HepG2 (cell line): ENCODE results near the gene ASTE1. TPM values are rescaled to one million over a fixed set of nuclear protein-coding genes. Genes with fewer than 3 reads are reported as not detected.

Experiments used
- ARHGAP35 ChIP-seq: sonication (generic); formaldehyde crosslinking; IDR thresholded peaks from 2 replicates; pipeline ENCODE4 v1.9.0; 2022; ENCODE audit warnings: mild to moderate bottlenecking, inconsistent platforms, moderate library complexity, missing genetic modification reagents, borderline replicate concordance
- HDAC1 ChIP-seq: sonication (generic); formaldehyde crosslinking; IDR thresholded peaks from 2 replicates; pipeline ENCODE4 v1.5.1; 2020; ENCODE audit warnings: mild to moderate bottlenecking, missing genetic modification reagents
- KMT2A ChIP-seq: sonication (generic); formaldehyde crosslinking; IDR thresholded peaks from 2 replicates; pipeline ENCODE4 v1.4.0; 2020; ENCODE audit warnings: missing genetic modification reagents
- MXD4 ChIP-seq: IDR thresholded peaks from 2 replicates; pipeline ENCODE4 v1.6.1; 2016; ENCODE audit warnings: mild to moderate bottlenecking, missing biosample characterization, missing genetic modification reagents
- PPARG ChIP-seq: conservative IDR thresholded peaks from 2 replicates; pipeline ENCODE4 v1.6.1; 2016; ENCODE audit warnings: missing biosample characterization, missing genetic modification reagents
- SRY ChIP-seq: sonication (generic); formaldehyde crosslinking; IDR thresholded peaks from 2 replicates; pipeline ENCODE4 v1.8.0; 2022; ENCODE audit warnings: mild to moderate bottlenecking, missing genetic modification reagents
- TCF7L2 ChIP-seq: IDR thresholded peaks from 2 replicates; pipeline ENCODE4 v1.6.1; 2011; ENCODE audit warnings: mild to moderate bottlenecking, low read depth, low read length, moderate library complexity
- TEAD3 ChIP-seq: optimal IDR thresholded peaks from 2 replicates; pipeline ENCODE3; 2016; ENCODE audit warnings: borderline replicate concordance
- XBP1 ChIP-seq: sonication (generic); formaldehyde crosslinking; IDR thresholded peaks from 2 replicates; pipeline ENCODE4 v1.5.0; 2020; ENCODE audit warnings: missing genetic modification reagents
- ZNF354B ChIP-seq: sonication (generic); formaldehyde crosslinking; IDR thresholded peaks from 2 replicates; pipeline ENCODE4 v1.8.0; 2022; ENCODE audit warnings: mild to moderate bottlenecking, missing genetic modification reagents
- ZNF879 ChIP-seq: sonication (generic); formaldehyde crosslinking; IDR thresholded peaks from 2 replicates; pipeline ENCODE4 v1.8.1; 2023; ENCODE audit warnings: missing genetic modification reagents
- ZSCAN29 ChIP-seq: sonication (generic); formaldehyde crosslinking; conservative IDR thresholded peaks from 2 replicates; pipeline ENCODE4 v1.4.0; 2020; ENCODE audit warnings: mild to moderate bottlenecking, missing genetic modification reagents
- polyA plus RNA-seq, 8 experiments: library from polyadenylated mRNA; depleted of rRNA in 3 of 8; stranded (reverse) in 7 of 8; unstranded in 1 of 8; fragments of >200 nt; fragmentation: Illumina TruSeq in 4 of 8; extraction: Trizol in 4 of 8; gene quantifications; 2 replicates each; pipeline versions ENCODE4 v1.2.1 to v1.2.3, GENCODE V29; 2011 to 2016; ENCODE audit warnings: low read depth in 4 of 8, missing spikeins in 1 of 8, mixed read lengths in 1 of 8; ENCODE audit not compliant: insufficient read depth in 1 of 8
- total RNA-seq, 5 experiments: library from RNA; depleted of rRNA; stranded (reverse); fragments of >200 nt; fragmentation: Illumina TruSeq; extraction: Trizol; gene quantifications; 2 replicates each; pipeline ENCODE4 v1.2.3, GENCODE V29; 2016; ENCODE audit warnings: low read depth in 1 of 5
- TF ChIP-seq, protein P1 (sequence below): sonication (generic); formaldehyde crosslinking; IDR thresholded peaks from 2 replicates; pipeline ENCODE4 v1.4.0; 2020; ENCODE audit warnings: missing genetic modification reagents
- TF ChIP-seq, protein P2 (sequence below): sonication (generic); formaldehyde crosslinking; IDR thresholded peaks from 2 replicates; pipeline ENCODE4 v1.4.0; 2020; ENCODE audit warnings: missing genetic modification reagents
- TF ChIP-seq, protein P3 (sequence below): sonication (generic); formaldehyde crosslinking; IDR thresholded peaks from 2 replicates; pipeline ENCODE4 v1.4.0; 2020; ENCODE audit warnings: missing genetic modification reagents, mild to moderate bottlenecking, borderline replicate concordance
- TF ChIP-seq, protein P4 (sequence below): sonication (generic); formaldehyde crosslinking; IDR thresholded peaks from 2 replicates; pipeline ENCODE4 v1.8.0; 2022; ENCODE audit warnings: missing genetic modification reagents, mild to moderate bottlenecking, borderline replicate concordance

Gene ASTE1
- total and polyA plus RNA-seq, 2 of the 13 experiments (the other 11 are each of a cell fraction or from before 2014, with no cell fraction given): 4.0 to 7.9 TPM

DNA sequence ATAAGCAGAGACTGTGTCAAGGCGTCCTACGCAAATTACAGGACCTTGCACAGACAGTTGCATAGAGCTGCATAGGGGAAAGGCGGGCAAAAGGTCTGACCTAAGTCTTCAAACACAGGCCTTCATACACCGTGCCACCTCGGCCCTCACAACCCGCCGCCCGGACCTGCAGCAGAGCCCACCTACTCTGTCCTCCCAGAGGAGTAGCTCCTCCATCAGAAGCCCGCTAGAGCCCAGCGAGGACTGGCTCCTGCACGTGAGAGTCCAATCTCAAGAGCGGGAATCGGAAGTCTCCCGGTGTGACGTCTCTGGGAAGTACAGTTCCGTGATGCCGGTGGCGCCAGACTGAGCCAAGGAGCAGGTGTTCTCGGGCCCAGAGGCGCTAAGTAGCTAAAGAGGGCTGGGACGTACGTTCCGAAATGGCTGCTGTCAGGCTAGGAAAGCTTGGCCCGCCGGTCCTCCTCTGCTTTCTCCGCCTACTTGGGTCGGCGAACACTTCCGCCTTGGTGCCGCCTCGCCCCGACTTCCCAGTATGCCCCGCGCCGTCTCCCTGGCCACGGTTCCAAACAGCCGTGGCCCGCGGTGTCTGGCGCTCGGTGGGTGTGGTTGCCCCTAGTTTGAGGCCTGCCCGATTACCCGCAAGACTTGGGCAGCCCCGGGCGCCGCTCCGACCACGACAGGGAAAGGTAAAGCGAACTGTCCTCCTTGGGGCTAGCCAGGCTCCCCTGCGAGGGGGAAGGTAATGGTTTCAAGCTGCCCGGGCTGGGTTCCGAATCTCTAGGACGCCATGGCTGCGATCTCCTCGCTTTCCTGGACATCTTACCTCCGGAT, at the start of gene ASTE1, which contains the start of gene NEK11 (continued):
- TF ChIP-seq, protein P1, sequence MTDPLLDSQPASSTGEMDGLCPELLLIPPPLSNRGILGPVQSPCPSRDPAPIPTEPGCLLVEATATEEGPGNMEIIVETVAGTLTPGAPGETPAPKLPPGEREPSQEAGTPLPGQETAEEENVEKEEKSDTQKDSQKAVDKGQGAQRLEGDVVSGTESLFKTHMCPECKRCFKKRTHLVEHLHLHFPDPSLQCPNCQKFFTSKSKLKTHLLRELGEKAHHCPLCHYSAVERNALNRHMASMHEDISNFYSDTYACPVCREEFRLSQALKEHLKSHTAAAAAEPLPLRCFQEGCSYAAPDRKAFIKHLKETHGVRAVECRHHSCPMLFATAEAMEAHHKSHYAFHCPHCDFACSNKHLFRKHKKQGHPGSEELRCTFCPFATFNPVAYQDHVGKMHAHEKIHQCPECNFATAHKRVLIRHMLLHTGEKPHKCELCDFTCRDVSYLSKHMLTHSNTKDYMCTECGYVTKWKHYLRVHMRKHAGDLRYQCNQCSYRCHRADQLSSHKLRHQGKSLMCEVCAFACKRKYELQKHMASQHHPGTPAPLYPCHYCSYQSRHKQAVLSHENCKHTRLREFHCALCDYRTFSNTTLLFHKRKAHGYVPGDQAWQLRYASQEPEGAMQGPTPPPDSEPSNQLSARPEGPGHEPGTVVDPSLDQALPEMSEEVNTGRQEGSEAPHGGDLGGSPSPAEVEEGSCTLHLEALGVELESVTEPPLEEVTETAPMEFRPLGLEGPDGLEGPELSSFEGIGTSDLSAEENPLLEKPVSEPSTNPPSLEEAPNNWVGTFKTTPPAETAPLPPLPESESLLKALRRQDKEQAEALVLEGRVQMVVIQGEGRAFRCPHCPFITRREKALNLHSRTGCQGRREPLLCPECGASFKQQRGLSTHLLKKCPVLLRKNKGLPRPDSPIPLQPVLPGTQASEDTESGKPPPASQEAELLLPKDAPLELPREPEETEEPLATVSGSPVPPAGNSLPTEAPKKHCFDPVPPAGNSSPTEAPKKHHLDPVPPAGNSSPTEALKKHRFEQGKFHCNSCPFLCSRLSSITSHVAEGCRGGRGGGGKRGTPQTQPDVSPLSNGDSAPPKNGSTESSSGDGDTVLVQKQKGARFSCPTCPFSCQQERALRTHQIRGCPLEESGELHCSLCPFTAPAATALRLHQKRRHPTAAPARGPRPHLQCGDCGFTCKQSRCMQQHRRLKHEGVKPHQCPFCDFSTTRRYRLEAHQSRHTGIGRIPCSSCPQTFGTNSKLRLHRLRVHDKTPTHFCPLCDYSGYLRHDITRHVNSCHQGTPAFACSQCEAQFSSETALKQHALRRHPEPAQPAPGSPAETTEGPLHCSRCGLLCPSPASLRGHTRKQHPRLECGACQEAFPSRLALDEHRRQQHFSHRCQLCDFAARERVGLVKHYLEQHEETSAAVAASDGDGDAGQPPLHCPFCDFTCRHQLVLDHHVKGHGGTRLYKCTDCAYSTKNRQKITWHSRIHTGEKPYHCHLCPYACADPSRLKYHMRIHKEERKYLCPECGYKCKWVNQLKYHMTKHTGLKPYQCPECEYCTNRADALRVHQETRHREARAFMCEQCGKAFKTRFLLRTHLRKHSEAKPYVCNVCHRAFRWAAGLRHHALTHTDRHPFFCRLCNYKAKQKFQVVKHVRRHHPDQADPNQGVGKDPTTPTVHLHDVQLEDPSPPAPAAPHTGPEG (CRISPR knock-in tag): 0 out of 2 replicates have a peak, but pooled peaks have one; percentile 11
- TF ChIP-seq, protein P2, sequence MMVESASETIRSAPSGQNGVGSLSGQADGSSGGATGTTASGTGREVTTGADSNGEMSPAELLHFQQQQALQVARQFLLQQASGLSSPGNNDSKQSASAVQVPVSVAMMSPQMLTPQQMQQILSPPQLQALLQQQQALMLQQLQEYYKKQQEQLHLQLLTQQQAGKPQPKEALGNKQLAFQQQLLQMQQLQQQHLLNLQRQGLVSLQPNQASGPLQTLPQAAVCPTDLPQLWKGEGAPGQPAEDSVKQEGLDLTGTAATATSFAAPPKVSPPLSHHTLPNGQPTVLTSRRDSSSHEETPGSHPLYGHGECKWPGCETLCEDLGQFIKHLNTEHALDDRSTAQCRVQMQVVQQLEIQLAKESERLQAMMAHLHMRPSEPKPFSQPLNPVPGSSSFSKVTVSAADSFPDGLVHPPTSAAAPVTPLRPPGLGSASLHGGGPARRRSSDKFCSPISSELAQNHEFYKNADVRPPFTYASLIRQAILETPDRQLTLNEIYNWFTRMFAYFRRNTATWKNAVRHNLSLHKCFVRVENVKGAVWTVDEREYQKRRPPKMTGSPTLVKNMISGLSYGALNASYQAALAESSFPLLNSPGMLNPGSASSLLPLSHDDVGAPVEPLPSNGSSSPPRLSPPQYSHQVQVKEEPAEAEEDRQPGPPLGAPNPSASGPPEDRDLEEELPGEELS (CRISPR knock-in tag): no peak
- TF ChIP-seq PPARG (CRISPR knock-in tag) (no peak; the same call in 1 of the 2 replicates), XBP1 (CRISPR knock-in tag) (no peak), ZNF879 (CRISPR knock-in tag) (0 out of 2 replicates have a peak, but pooled peaks have one; percentile 57), KMT2A (CRISPR knock-in tag) (0 out of 2 replicates have a peak, but pooled peaks have one; percentile 64), TEAD3 (CRISPR knock-in tag) (no peak), ZSCAN29 (CRISPR knock-in tag) (peak; percentile 69; the same call in 1 of the 2 replicates), ARHGAP35 (peak; percentile 42; the same call in 1 of the 2 replicates), HDAC1 (CRISPR knock-in tag) (peak; percentile 95), SRY (CRISPR knock-in tag) (peak; percentile 58; the same call in 1 of the 2 replicates), MXD4 (CRISPR knock-in tag) (peak; percentile 75), TCF7L2 (no peak), ZNF354B (CRISPR knock-in tag) (peak; percentile 55; the same call in 1 of the 2 replicates)
- TF ChIP-seq, protein P3, sequence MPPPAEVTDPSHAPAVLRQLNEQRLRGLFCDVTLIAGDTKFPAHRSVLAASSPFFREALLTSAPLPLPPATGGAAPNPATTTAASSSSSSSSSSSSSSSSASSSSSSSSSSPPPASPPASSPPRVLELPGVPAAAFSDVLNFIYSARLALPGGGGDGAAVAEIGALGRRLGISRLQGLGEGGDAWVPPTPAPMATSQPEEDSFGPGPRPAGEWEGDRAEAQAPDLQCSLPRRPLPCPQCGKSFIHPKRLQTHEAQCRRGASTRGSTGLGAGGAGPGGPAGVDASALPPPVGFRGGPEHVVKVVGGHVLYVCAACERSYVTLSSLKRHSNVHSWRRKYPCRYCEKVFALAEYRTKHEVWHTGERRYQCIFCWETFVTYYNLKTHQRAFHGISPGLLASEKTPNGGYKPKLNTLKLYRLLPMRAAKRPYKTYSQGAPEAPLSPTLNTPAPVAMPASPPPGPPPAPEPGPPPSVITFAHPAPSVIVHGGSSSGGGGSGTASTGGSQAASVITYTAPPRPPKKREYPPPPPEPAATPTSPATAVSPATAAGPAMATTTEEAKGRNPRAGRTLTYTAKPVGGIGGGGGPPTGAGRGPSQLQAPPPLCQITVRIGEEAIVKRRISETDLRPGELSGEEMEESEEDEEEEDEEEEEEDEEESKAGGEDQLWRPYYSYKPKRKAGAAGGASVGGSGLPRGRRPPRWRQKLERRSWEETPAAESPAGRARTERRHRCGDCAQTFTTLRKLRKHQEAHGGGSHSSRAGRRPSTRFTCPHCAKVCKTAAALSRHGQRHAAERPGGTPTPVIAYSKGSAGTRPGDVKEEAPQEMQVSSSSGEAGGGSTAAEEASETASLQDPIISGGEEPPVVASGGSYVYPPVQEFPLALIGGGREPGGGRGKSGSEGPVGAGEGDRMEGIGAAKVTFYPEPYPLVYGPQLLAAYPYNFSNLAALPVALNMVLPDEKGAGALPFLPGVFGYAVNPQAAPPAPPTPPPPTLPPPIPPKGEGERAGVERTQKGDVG (CRISPR knock-in tag): peak; percentile 64; the same call in 1 of the 2 replicates
- TF ChIP-seq, protein P4, sequence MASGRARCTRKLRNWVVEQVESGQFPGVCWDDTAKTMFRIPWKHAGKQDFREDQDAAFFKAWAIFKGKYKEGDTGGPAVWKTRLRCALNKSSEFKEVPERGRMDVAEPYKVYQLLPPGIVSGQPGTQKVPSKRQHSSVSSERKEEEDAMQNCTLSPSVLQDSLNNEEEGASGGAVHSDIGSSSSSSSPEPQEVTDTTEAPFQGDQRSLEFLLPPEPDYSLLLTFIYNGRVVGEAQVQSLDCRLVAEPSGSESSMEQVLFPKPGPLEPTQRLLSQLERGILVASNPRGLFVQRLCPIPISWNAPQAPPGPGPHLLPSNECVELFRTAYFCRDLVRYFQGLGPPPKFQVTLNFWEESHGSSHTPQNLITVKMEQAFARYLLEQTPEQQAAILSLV (CRISPR knock-in tag): no peak; the same call in 1 of the 2 replicates
